Measurements from ENCODE around the gene IL1RAPL1. TPM values are rescaled to one million over a fixed set of nuclear protein-coding genes. Genes with fewer than 3 reads are reported as not detected.

Gene IL1RAPL1
- total and polyA plus RNA-seq, 9 of the 15 experiments (the other 6 are each of a cell fraction or from before 2014, with no cell fraction given), result 0.04 to 0.07 (median 0.04) TPM; not detected in 6

DNA sequence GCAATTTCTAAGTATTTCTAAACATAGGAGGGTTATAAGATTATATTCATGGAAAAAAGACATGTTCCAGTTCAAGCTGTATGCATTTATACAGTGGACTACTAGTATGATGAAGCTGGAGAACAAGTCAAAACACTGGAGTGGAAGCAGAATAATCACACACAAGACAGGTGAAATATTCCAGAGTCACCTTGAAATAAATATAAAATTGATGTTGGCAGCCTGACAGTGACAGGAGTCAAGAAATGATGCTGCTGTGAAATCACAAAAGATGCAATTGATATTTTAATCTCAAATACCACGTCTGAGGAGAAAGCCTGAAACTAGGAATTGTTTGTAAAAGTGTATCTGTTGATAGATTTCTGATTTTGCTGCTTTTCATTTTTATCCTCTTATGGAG is 667.3 kb downstream of the IL1RAPL1 start (continued):
- TF ChIP-seq, protein P1, sequence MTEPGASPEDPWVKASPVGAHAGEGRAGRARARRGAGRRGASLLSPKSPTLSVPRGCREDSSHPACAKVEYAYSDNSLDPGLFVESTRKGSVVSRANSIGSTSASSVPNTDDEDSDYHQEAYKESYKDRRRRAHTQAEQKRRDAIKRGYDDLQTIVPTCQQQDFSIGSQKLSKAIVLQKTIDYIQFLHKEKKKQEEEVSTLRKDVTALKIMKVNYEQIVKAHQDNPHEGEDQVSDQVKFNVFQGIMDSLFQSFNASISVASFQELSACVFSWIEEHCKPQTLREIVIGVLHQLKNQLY (CRISPR knock-in tag; conservative IDR thresholded peaks at IDR 0.05), result no peak
- TF ChIP-seq, protein P2, sequence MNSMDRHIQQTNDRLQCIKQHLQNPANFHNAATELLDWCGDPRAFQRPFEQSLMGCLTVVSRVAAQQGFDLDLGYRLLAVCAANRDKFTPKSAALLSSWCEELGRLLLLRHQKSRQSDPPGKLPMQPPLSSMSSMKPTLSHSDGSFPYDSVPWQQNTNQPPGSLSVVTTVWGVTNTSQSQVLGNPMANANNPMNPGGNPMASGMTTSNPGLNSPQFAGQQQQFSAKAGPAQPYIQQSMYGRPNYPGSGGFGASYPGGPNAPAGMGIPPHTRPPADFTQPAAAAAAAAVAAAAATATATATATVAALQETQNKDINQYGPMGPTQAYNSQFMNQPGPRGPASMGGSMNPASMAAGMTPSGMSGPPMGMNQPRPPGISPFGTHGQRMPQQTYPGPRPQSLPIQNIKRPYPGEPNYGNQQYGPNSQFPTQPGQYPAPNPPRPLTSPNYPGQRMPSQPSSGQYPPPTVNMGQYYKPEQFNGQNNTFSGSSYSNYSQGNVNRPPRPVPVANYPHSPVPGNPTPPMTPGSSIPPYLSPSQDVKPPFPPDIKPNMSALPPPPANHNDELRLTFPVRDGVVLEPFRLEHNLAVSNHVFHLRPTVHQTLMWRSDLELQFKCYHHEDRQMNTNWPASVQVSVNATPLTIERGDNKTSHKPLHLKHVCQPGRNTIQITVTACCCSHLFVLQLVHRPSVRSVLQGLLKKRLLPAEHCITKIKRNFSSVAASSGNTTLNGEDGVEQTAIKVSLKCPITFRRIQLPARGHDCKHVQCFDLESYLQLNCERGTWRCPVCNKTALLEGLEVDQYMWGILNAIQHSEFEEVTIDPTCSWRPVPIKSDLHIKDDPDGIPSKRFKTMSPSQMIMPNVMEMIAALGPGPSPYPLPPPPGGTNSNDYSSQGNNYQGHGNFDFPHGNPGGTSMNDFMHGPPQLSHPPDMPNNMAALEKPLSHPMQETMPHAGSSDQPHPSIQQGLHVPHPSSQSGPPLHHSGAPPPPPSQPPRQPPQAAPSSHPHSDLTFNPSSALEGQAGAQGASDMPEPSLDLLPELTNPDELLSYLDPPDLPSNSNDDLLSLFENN (IDR thresholded peaks at IDR 0.05; ENCODE audit: low read depth in 2 of 2, low read length in 2 of 2), result no peak
- no peak for TF ChIP-seq NR2F6 (CRISPR knock-in tag; IDR thresholded peaks at IDR 0.05)
- no peak for TF ChIP-seq ZNF778 (CRISPR knock-in tag; IDR thresholded peaks at IDR 0.05)

DNA sequence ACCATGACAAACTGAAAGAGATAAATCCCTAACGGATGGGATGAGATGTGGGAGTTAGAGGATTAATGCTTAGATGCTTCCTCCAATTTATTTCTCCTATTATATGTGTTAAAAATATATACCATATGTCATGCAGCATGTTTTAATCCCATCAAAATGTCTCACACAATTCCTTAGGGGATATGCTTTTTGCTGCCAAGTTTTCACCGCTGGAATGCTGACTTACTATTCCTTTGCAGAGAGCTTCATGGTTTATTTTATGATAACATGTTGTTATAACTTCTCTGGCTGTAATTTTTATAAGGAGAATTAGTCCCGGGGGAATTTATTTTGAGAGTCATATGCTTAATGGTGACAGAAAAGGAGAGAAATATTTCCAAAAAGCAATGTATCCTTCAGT is 670.3 kb downstream of the IL1RAPL1 start:
- Histone ChIP-seq H3K4me1 (replicated peaks in 1 of 2; ENCODE audit: control insufficient read depth in 2 of 2, insufficient read depth in 2 of 2, low read length in 2 of 2) (no peaks in the 10 kb centered on the region), H3K9me3 (replicated peaks; ENCODE audit: control insufficient read depth, insufficient read depth, low read depth, low read length) (no peaks in the 10 kb centered on the region), H3K4me3 (no peak overlapping the region), H4K20me1 (replicated peaks; ENCODE audit: control insufficient read depth, insufficient read depth, low read length) (no peaks in the 10 kb centered on the region), H3K36me3 (ENCODE audit: control insufficient read depth, insufficient read depth, low read length) (no peaks in the 10 kb centered on the region), H3K27ac (ENCODE audit: extremely low read depth, low read depth, low read length) (no peak overlapping the region), H3K27me3 (ENCODE audit: control insufficient read depth in 2 of 2, insufficient read depth in 2 of 2, low read length in 2 of 2) (no peaks in the 10 kb centered on the region), H3K9ac (ENCODE audit: insufficient read depth in 1 of 2, low read depth in 2 of 2, low read length in 2 of 2) (no peak overlapping the region), H2AFZ (ENCODE audit: low read depth, low read length) (no peak overlapping the region), H3K4me2 (ENCODE audit: insufficient read depth, low read length) (no peak overlapping the region), H3K9me1 (ENCODE audit: control insufficient read depth, insufficient read depth, low read length) (no peaks in the 10 kb centered on the region), H3K79me2 (ENCODE audit: control insufficient read depth, insufficient read depth, low read length) (no peaks in the 10 kb centered on the region)
- intact Hi-C loops (cut with micrococcal nuclease), result no loop called here
- TF ChIP-seq ZNF212 (CRISPR knock-in tag; IDR thresholded peaks at IDR 0.05) (no peak), YBX1 (IDR thresholded peaks at IDR 0.05) (no peak), NR1H2 (CRISPR knock-in tag; IDR thresholded peaks at IDR 0.05) (no peak), SIRT6 (IDR thresholded peaks at IDR 0.05; ENCODE audit: low read depth, low read length) (no peak)
- TF ChIP-seq, protein P3, sequence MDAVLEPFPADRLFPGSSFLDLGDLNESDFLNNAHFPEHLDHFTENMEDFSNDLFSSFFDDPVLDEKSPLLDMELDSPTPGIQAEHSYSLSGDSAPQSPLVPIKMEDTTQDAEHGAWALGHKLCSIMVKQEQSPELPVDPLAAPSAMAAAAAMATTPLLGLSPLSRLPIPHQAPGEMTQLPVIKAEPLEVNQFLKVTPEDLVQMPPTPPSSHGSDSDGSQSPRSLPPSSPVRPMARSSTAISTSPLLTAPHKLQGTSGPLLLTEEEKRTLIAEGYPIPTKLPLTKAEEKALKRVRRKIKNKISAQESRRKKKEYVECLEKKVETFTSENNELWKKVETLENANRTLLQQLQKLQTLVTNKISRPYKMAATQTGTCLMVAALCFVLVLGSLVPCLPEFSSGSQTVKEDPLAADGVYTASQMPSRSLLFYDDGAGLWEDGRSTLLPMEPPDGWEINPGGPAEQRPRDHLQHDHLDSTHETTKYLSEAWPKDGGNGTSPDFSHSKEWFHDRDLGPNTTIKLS (IDR thresholded peaks at IDR 0.05; ENCODE audit: borderline replicate concordance, low read depth), result no peak
- CTCF ChIA-PET (ENCODE audit: low intra/inter-chr PET ratio), result no interaction called here
- ATAC-seq, result no peak
- in situ Hi-C loops (cut with MboI), result no loop called here
- DNase-seq (ENCODE audit: extremely low read depth in 1 of 4, low spot score in 3 of 4), result no peak
- WGBS (ENCODE audit: insufficient coverage, low coverage, missing lambda C conversion rate), result 0% methylated on average over 3 of the region's 3 CpGs
- POLR2A ChIA-PET, result no interaction called here
- no peak for FAIRE-seq
- BruUV-seq (replicated peaks), result no TSS peak

All from K562 (cell line).